H9 (cell line): Measurements from ENCODE around the gene FAM177A1. TPM values are rescaled to one million over a fixed set of nuclear protein-coding genes. Genes with fewer than 3 reads are reported as not detected.

Source experiments
- DNase-seq: peaks from one replicate; pipeline ENCODE4 v3.0.0-alpha.2; 2017
- H2AFZ ChIP-seq: one replicate; pipeline ENCODE4 v1.6.1; 2013; ENCODE audit warnings: mild to moderate bottlenecking, low read length, control low read depth, moderate library complexity
- H2AK5ac ChIP-seq: 2 replicates; pipeline ENCODE4 v1.6.1; 2013; ENCODE audit warnings: low read length, control low read depth, mixed read lengths; ENCODE audit not compliant: insufficient read length
- H2BK120ac ChIP-seq: one replicate; pipeline ENCODE4 v1.6.1; 2013; ENCODE audit warnings: low read depth, mild to moderate bottlenecking, low read length, control low read depth, inconsistent platforms; ENCODE audit not compliant: poor library complexity, severe bottlenecking
- H2BK12ac ChIP-seq: 2 replicates; pipeline ENCODE4 v1.6.1; 2013; ENCODE audit warnings: low read length, control low read depth, mixed read lengths, low read depth; ENCODE audit not compliant: insufficient read length
- H2BK15ac ChIP-seq: 2 replicates; pipeline ENCODE4 v1.6.1; 2013; ENCODE audit warnings: low read depth, low read length, control low read depth
- H2BK20ac ChIP-seq: one replicate; pipeline ENCODE4 v1.6.1; 2013; ENCODE audit warnings: low read depth, mild to moderate bottlenecking, low read length, control low read depth, inconsistent platforms; ENCODE audit not compliant: poor library complexity, severe bottlenecking
- H2BK5ac ChIP-seq: 2 replicates; pipeline ENCODE4 v1.6.1; 2013; ENCODE audit warnings: low read length, control low read depth, mixed read lengths; ENCODE audit not compliant: insufficient read length
- H3K14ac ChIP-seq: 2 replicates; pipeline ENCODE4 v1.6.1; 2013; ENCODE audit warnings: low read length, control low read depth; ENCODE audit not compliant: insufficient read depth
- H3K18ac ChIP-seq: 2 replicates; pipeline ENCODE4 v1.6.1; 2013; ENCODE audit warnings: low read depth, mild to moderate bottlenecking, mixed read lengths, low read length, control low read depth; ENCODE audit not compliant: insufficient read length
- H3K23ac ChIP-seq: 2 replicates; pipeline ENCODE4 v1.6.1; 2013; ENCODE audit warnings: low read length, control low read depth, mixed read lengths, low read depth; ENCODE audit not compliant: insufficient read length
- H3K23me2 ChIP-seq: 2 replicates; pipeline ENCODE4 v1.6.1; 2013; ENCODE audit warnings: low read depth, mild to moderate bottlenecking, mixed read lengths, low read length, control low read depth; ENCODE audit not compliant: insufficient read length, poor library complexity, severe bottlenecking
- H3K27ac ChIP-seq: 2 replicates; pipeline ENCODE4 v1.5.1; 2013; ENCODE audit warnings: low read length, control low read depth, mixed read lengths, low read depth; ENCODE audit not compliant: insufficient read length
- H3K27me3 ChIP-seq: 2 replicates; pipeline ENCODE4 v1.6.1; 2013; ENCODE audit warnings: low read length, control low read depth, inconsistent platforms; ENCODE audit not compliant: insufficient read depth
- H3K4ac ChIP-seq: 2 replicates; pipeline ENCODE4 v1.6.1; 2013; ENCODE audit warnings: low read depth, mild to moderate bottlenecking, control low read depth, inconsistent platforms, low read length, moderate library complexity
- H3K4me1 ChIP-seq: 2 replicates; pipeline ENCODE4 v1.6.1; 2013; ENCODE audit warnings: low read length, control low read depth, inconsistent platforms; ENCODE audit not compliant: insufficient read depth
- H3K4me2 ChIP-seq: 2 replicates; pipeline ENCODE4 v1.6.1; 2013; ENCODE audit warnings: low read length, control low read depth, mixed read lengths; ENCODE audit not compliant: insufficient read length, insufficient read depth
- H3K56ac ChIP-seq: 2 replicates; pipeline ENCODE4 v1.6.1; 2013; ENCODE audit warnings: low read depth, mild to moderate bottlenecking, mixed read lengths, low read length, control low read depth; ENCODE audit not compliant: insufficient read length
- H3K79me1 ChIP-seq: 2 replicates; pipeline ENCODE4 v1.6.1; 2013; ENCODE audit warnings: low read depth, mild to moderate bottlenecking, moderate library complexity, low read length, control low read depth, inconsistent platforms; ENCODE audit not compliant: insufficient read depth, poor library complexity, severe bottlenecking
- H3K79me2 ChIP-seq: 2 replicates; pipeline ENCODE4 v1.6.1; 2013; ENCODE audit warnings: low read length, control low read depth, inconsistent platforms; ENCODE audit not compliant: insufficient read depth
- H3K9ac ChIP-seq: 2 replicates; pipeline ENCODE4 v1.6.1; 2013; ENCODE audit warnings: low read length, control low read depth, mixed read lengths; ENCODE audit not compliant: insufficient read length; ENCODE audit errors: extremely low read depth
- H3K9me3 ChIP-seq: one replicate; pipeline ENCODE4 v1.6.1; 2013; ENCODE audit warnings: low read depth, low read length, inconsistent platforms; ENCODE audit not compliant: control insufficient read depth
- H3T11ph ChIP-seq: one replicate; pipeline ENCODE4 v1.6.1; 2013; ENCODE audit warnings: mild to moderate bottlenecking, low read length, control low read depth, inconsistent platforms
- H4K20me1 ChIP-seq: one replicate; pipeline ENCODE4 v1.6.1; 2013; ENCODE audit not compliant: control insufficient read depth, insufficient read length, insufficient read depth
- H4K5ac ChIP-seq: 2 replicates; pipeline ENCODE4 v1.6.1; 2013; ENCODE audit warnings: low read depth, mild to moderate bottlenecking, mixed read lengths, low read length, control low read depth; ENCODE audit not compliant: insufficient read length
- H4K8ac ChIP-seq: replicated peaks from 2 replicates; pipeline ENCODE4 v1.6.1; 2013; ENCODE audit warnings: low read length, control low read depth, mixed read lengths, low read depth; ENCODE audit not compliant: insufficient read length
- H4K91ac ChIP-seq: 2 replicates; pipeline ENCODE4 v1.6.1; 2013; ENCODE audit warnings: low read depth, mild to moderate bottlenecking, moderate library complexity, mixed read lengths, low read length, control low read depth; ENCODE audit not compliant: insufficient read length
- H3K27ac Mint-ChIP-seq, 3 experiments: 2 replicates in 2 of 3; 3 replicates in 1 of 3; pipeline ENCODE4 v1.8.0; 2020 to 2021; ENCODE audit warnings: mixed read lengths in 3 of 3, mild to moderate bottlenecking in 1 of 3, moderate library complexity in 1 of 3
- H3K27me3 Mint-ChIP-seq: 2 replicates; pipeline ENCODE4 v1.8.0; 2021; ENCODE audit warnings: low read depth, mild to moderate bottlenecking, moderate library complexity, mixed read lengths
- H3K36me3 Mint-ChIP-seq, 3 experiments: 2 replicates in 2 of 3; 3 replicates in 1 of 3; pipeline ENCODE4 v1.8.0; 2020 to 2021; ENCODE audit warnings: low read depth in 3 of 3, mixed read lengths in 3 of 3; ENCODE audit not compliant: insufficient read depth in 1 of 3
- H3K4me1 Mint-ChIP-seq, 2 experiments: 2 replicates each; pipeline ENCODE4 v1.8.0; 2020; ENCODE audit warnings: mixed read lengths in 2 of 2
- H3K4me3 Mint-ChIP-seq, 2 experiments: 2 replicates in 1 of 2; 3 replicates in 1 of 2; pipeline ENCODE4 v1.8.0; 2020 to 2021; ENCODE audit warnings: mild to moderate bottlenecking in 2 of 2, mixed read lengths in 2 of 2, moderate library complexity in 1 of 2
- H3K9me3 Mint-ChIP-seq, 2 experiments: 2 replicates in 1 of 2; 3 replicates in 1 of 2; pipeline ENCODE4 v1.8.0; 2020; ENCODE audit warnings: mild to moderate bottlenecking in 2 of 2, mixed read lengths in 2 of 2, moderate library complexity in 1 of 2
- CTCF ChIP-seq: fragments of 200-600 bp; sonication (generic); conservative IDR thresholded peaks from 3 replicates; pipeline ENCODE4 v1.8.0; 2021; ENCODE audit warnings: antibody characterized with exemption, mild to moderate bottlenecking
- WGBS: extraction: QIAGEN DNeasy Blood & Tissue Kit; methylation state at CpG from one replicate; pipeline ENCODE4 v1.1.7; 2013; ENCODE audit warnings: missing lambda C conversion rate, low lambda C conversion rate, mixed read lengths; ENCODE audit not compliant: insufficient read length; ENCODE audit errors: extremely low coverage; 5-methylcytosine and 5-hydroxymethylcytosine counted together
- total RNA-seq: library from RNA; stranded (reverse); gene quantifications from 2 replicates; pipeline ENCODE4 v1.2.1, GENCODE V29; 2021

FAM177A1 gene
- total RNA-seq, 1 experiment from 2014 or later, result 43.1 TPM

- no peaks in the 10 kb centered on the region for H3K4me1 Mint-ChIP-seq
- no peak overlapping the region for H4K91ac ChIP-seq
- no peak overlapping the region for H3K14ac ChIP-seq
- no peak overlapping the region for H3K56ac ChIP-seq
- H3K23ac ChIP-seq, result no peak overlapping the region
- no peak overlapping the region for H2BK120ac ChIP-seq
- no peak overlapping the region for H2AK5ac ChIP-seq
- no peak for DNase-seq
- no peaks in the 10 kb centered on the region for H3K27me3 Mint-ChIP-seq
- no peak overlapping the region for H3K9ac ChIP-seq
- H3K27ac Mint-ChIP-seq, result no peak overlapping the region
- no peak overlapping the region for H3K4ac ChIP-seq
- no peaks in the 10 kb centered on the region for H3K79me2 ChIP-seq
- no peak overlapping the region for H2BK12ac ChIP-seq
- H2BK20ac ChIP-seq, result no peak overlapping the region
- H3K27me3 ChIP-seq, result no peaks in the 10 kb centered on the region
- no peak overlapping the region for H2AFZ ChIP-seq
- H3K18ac ChIP-seq, result no peak overlapping the region
- no peak overlapping the region for H3K4me3 Mint-ChIP-seq
- TF ChIP-seq CTCF, result no peak
- no peak overlapping the region for H2BK5ac ChIP-seq
- H3K23me2 ChIP-seq, result no peaks in the 10 kb centered on the region
- no peaks in the 10 kb centered on the region for H3K9me3 ChIP-seq
- no peak overlapping the region for H2BK15ac ChIP-seq
- H3K27ac ChIP-seq, result no peak overlapping the region
- H3K4me2 ChIP-seq, result no peak overlapping the region
- peaks cover 9 to 32% (median 23%) of the 10 kb centered on the region in 3 experiments; a peak in 6 of 7 replicates for H3K36me3 Mint-ChIP-seq
- H3K4me1 ChIP-seq, result no peaks in the 10 kb centered on the region
- H4K5ac ChIP-seq, result no peak overlapping the region
- H3K9me3 Mint-ChIP-seq, result no peaks in the 10 kb centered on the region
- no peaks in the 10 kb centered on the region for H3K79me1 ChIP-seq
- no peak overlapping the region for H3T11ph ChIP-seq
- no CpG with 5 or more reads among the region's 4 CpGs for WGBS
- H4K20me1 ChIP-seq, result no peaks in the 10 kb centered on the region
- H4K8ac ChIP-seq, result no peak overlapping the region
Measured at GRCh38 chr14:35068238-35069012, 22.4 kb downstream of the FAM177A1 start.
